Measurements from ENCODE around the gene OGDH. TPM values are rescaled to one million over a fixed set of nuclear protein-coding genes. Genes with fewer than 3 reads are reported as not detected.

Gene OGDH
- total RNA-seq, 3 donors from 2014 or later = 141 to 186 (median 159) TPM

- intact Hi-C loops (cut with DNase I, micrococcal nuclease) = no loop called here
- ATAC-seq (no peak), DNase-seq (no peak)
- H3K36me3 ChIP-seq (ENCODE audit: low read depth) = no peaks in the 10 kb centered on the region
- no peaks in the 10 kb centered on the region for H3K9me3 ChIP-seq
- TF ChIP-seq CTCF (IDR thresholded peaks at IDR 0.05) = no peak
- H3K4me3 ChIP-seq = no peak overlapping the region
- peaks cover 12% of the 10 kb centered on the region for H3K4me1 ChIP-seq (ENCODE audit: low read depth)
Measured at GRCh38 chr7:44608916-44609648, 2.7 kb downstream of the OGDH start.

GRCh38 chr7:44609829-44610228 is 3.4 kb downstream of the OGDH start:
- ATAC-seq = no peak
- H3K4me3 ChIP-seq = no peak overlapping the region
- no peaks in the 10 kb centered on the region for H3K9me3 ChIP-seq
- H3K4me1 ChIP-seq (ENCODE audit: low read depth) = peaks cover 19% of the 10 kb centered on the region
- no peaks in the 10 kb centered on the region for H3K36me3 ChIP-seq (ENCODE audit: low read depth)
- intact Hi-C loops (cut with DNase I, micrococcal nuclease) = no loop called here
- TF ChIP-seq CTCF (IDR thresholded peaks at IDR 0.05) = no peak
- DNase-seq = no peak

- no peaks in the 10 kb centered on the region for H3K36me3 ChIP-seq (ENCODE audit: low read depth)
- H3K9me3 ChIP-seq = no peaks in the 10 kb centered on the region
- DNase-seq (peak in 2 of 3 donors; percentile 61 to 62), ATAC-seq (peak; percentile 91)
- TF ChIP-seq CTCF (IDR thresholded peaks at IDR 0.05) = no peak
- intact Hi-C loops (cut with DNase I, micrococcal nuclease) = no loop called here
- H3K4me3 ChIP-seq = no peak overlapping the region
- peaks cover 35% of the 10 kb centered on the region for H3K4me1 ChIP-seq (ENCODE audit: low read depth)
Measured at GRCh38 chr7:44615149-44615611, 8.8 kb downstream of the OGDH start.

- no peak for TF ChIP-seq CTCF (IDR thresholded peaks at IDR 0.05)
- Histone ChIP-seq H3K4me3 (no peak overlapping the region), H3K9me3 (no peaks in the 10 kb centered on the region), H3K4me1 (ENCODE audit: low read depth) (peaks cover 36% of the 10 kb centered on the region), H3K36me3 (ENCODE audit: low read depth) (no peaks in the 10 kb centered on the region)
- intact Hi-C loops (cut with DNase I, micrococcal nuclease) = no loop called here
- DNase-seq (no peak), ATAC-seq (no peak)
Measured at GRCh38 chr7:44615793-44616192, 9.4 kb downstream of the OGDH start.

- Histone ChIP-seq H3K9me3 (no peaks in the 10 kb centered on the region), H3K4me3 (no peak overlapping the region), H3K36me3 (ENCODE audit: low read depth) (no peaks in the 10 kb centered on the region), H3K4me1 (ENCODE audit: low read depth) (peaks cover 36% of the 10 kb centered on the region)
- ATAC-seq = no peak
- no peak for DNase-seq
- intact Hi-C loops (cut with DNase I, micrococcal nuclease) = no loop called here
- TF ChIP-seq CTCF (IDR thresholded peaks at IDR 0.05) = no peak
Measured at GRCh38 chr7:44616545-44616944, 10.1 kb downstream of the OGDH start.
